ENCODE data around the gene TMEM170A. TPM values are rescaled to one million over a fixed set of nuclear protein-coding genes. Genes with fewer than 3 reads are reported as not detected.

Gene TMEM170A
- total and polyA plus RNA-seq, 2 of the 13 experiments (the other 11 are each of a cell fraction or from before 2014, with no cell fraction given), result 35.7 to 39.7 TPM

DNA sequence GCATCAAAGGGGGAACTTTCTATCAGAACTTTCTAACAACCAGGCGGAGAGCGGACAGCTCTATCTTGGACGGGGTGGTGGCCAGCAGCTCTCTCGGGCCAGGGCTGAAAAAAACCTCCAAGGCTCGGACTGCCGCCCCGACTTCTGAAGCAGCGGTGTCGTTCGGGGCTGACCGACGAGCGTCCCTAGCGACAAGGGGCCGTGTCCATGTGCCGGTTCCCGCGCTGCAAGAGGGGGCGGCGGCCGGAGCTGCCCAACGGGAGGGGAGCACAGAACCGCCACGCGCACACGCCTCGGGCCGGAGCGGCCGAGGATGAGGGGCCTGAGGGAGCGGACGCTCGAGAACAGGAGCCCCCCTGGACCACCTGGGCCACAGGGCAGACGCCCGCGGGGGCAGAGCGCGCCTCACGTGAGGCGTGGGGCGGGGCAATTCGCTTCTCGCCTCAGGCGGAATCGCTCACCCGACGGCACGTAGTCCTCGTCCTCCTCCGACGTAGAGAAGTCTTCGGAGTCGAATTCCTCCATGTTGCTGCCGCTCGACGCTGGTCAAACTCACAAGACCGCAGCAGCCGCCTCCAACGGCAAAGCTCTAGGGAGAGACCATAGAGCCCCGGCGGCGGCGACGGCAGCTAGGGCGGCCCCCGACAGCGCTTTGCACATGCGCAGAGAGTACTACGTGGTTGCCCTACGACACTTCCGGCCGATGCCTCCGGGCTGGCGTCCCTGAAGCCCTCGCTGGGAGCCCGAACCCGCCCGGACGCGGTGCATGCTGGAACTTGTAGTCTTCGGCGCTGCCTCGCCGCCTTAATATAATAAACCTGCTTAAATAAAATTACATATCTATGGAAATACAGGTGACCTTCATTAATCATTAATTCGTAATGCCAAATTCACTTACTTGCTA, 31.4 kb downstream of the TMEM170A start, which contains the start of gene CFDP1 (continued):
- TF ChIP-seq, protein P1, sequence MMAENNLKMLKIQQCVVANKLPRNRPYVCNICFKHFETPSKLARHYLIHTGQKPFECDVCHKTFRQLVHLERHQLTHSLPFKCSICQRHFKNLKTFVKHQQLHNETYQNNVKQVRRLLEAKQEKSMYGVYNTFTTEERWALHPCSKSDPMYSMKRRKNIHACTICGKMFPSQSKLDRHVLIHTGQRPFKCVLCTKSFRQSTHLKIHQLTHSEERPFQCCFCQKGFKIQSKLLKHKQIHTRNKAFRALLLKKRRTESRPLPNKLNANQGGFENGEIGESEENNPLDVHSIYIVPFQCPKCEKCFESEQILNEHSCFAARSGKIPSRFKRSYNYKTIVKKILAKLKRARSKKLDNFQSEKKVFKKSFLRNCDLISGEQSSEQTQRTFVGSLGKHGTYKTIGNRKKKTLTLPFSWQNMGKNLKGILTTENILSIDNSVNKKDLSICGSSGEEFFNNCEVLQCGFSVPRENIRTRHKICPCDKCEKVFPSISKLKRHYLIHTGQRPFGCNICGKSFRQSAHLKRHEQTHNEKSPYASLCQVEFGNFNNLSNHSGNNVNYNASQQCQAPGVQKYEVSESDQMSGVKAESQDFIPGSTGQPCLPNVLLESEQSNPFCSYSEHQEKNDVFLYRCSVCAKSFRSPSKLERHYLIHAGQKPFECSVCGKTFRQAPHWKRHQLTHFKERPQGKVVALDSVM (CRISPR knock-in tag; IDR thresholded peaks at IDR 0.05), result peak; percentile 36; the same call in 1 of the 2 replicates
- TF ChIP-seq NR2C2 (CRISPR knock-in tag; IDR thresholded peaks at IDR 0.05; ENCODE audit: borderline replicate concordance) (peak; percentile 62), GLI4 (CRISPR knock-in tag; IDR thresholded peaks at IDR 0.05; ENCODE audit: borderline replicate concordance) (peak; percentile 96; the same call in 1 of the 2 replicates), ZNF251 (CRISPR knock-in tag; IDR thresholded peaks at IDR 0.05) (0 out of 2 replicates have a peak, but pooled peaks have one; percentile 87), ZNF383 (CRISPR knock-in tag; IDR thresholded peaks at IDR 0.05; ENCODE audit: borderline replicate concordance) (no peak; the same call in 1 of the 2 replicates), GZF1 (CRISPR knock-in tag; IDR thresholded peaks at IDR 0.05) (peak; percentile 81), ZNF501 (CRISPR knock-in tag; IDR thresholded peaks at IDR 0.05) (peak; percentile 96), ELF4 (CRISPR knock-in tag; IDR thresholded peaks at IDR 0.05; ENCODE audit: borderline replicate concordance) (no peak; the same call in 1 of the 2 replicates), ZNF614 (CRISPR knock-in tag; IDR thresholded peaks at IDR 0.05; ENCODE audit: borderline replicate concordance) (peak; percentile 45; the same call in 1 of the 2 replicates)
- TF ChIP-seq, protein P2, sequence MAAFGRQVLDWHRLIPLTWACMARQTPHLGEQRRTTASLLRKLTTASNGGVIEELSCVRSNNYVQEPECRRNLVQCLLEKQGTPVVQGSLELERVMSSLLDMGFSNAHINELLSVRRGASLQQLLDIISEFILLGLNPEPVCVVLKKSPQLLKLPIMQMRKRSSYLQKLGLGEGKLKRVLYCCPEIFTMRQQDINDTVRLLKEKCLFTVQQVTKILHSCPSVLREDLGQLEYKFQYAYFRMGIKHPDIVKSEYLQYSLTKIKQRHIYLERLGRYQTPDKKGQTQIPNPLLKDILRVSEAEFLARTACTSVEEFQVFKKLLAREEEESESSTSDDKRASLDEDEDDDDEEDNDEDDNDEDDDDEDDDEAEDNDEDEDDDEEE (CRISPR knock-in tag; IDR thresholded peaks at IDR 0.05), result peak; percentile 98
- TF ChIP-seq, protein P3, sequence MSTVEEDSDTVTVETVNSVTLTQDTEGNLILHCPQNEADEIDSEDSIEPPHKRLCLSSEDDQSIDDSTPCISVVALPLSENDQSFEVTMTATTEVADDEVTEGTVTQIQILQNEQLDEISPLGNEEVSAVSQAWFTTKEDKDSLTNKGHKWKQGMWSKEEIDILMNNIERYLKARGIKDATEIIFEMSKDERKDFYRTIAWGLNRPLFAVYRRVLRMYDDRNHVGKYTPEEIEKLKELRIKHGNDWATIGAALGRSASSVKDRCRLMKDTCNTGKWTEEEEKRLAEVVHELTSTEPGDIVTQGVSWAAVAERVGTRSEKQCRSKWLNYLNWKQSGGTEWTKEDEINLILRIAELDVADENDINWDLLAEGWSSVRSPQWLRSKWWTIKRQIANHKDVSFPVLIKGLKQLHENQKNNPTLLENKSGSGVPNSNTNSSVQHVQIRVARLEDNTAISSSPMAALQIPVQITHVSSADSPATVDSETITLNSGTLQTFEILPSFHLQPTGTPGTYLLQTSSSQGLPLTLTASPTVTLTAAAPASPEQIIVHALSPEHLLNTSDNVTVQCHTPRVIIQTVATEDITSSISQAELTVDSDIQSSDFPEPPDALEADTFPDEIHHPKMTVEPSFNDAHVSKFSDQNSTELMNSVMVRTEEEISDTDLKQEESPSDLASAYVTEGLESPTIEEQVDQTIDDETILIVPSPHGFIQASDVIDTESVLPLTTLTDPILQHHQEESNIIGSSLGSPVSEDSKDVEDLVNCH (CRISPR knock-in tag; IDR thresholded peaks at IDR 0.05), result peak; percentile 96
- TF ChIP-seq, protein P4, sequence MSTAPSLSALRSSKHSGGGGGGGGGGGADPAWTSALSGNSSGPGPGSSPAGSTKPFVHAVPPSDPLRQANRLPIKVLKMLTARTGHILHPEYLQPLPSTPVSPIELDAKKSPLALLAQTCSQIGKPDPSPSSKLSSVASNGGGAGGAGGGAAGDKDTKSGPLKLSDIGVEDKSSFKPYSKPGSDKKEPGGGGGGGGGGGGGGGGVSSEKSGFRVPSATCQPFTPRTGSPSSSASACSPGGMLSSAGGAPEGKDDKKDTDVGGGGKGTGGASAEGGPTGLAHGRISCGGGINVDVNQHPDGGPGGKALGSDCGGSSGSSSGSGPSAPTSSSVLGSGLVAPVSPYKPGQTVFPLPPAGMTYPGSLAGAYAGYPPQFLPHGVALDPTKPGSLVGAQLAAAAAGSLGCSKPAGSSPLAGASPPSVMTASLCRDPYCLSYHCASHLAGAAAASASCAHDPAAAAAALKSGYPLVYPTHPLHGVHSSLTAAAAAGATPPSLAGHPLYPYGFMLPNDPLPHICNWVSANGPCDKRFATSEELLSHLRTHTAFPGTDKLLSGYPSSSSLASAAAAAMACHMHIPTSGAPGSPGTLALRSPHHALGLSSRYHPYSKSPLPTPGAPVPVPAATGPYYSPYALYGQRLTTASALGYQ (CRISPR knock-in tag; IDR thresholded peaks at IDR 0.05), result peak; percentile 23; the same call in 1 of the 2 replicates
- TF ChIP-seq, protein P5, sequence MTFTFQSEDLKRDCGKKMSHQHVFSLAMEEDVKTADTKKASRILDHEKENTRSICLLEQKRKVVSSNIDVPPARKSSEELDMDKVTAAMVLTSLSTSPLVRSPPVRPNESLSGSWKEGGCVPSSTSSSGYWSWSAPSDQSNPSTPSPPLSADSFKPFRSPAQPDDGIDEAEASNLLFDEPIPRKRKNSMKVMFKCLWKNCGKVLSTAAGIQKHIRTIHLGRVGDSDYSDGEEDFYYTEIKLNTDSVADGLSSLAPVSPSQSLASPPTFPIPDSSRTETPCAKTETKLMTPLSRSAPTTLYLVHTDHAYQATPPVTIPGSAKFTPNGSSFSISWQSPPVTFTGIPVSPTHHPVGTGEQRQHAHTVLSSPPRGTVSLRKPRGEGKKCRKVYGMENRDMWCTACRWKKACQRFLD (CRISPR knock-in tag; IDR thresholded peaks at IDR 0.05; ENCODE audit: borderline replicate concordance), result peak; percentile 97; the same call in 1 of the 2 replicates
